GM20431 (cell line): ENCODE data around the gene AMN1.
"Not testable (repeated sequence)": the region's sequence is repeated elsewhere in the genome, so short reads cannot be mapped to it uniquely, and the experiment has no call there.

Experiments used
- in situ Hi-C: fragments of 300-500 bp; cut with MseI, MboI; formaldehyde crosslinking; loops from one replicate; pipeline ENCODE4 v1.15.0; 2020; ENCODE audit warnings: low sequenced_read_pairs; ENCODE audit not compliant: unreplicated experiment

Gene AMN1

DNA sequence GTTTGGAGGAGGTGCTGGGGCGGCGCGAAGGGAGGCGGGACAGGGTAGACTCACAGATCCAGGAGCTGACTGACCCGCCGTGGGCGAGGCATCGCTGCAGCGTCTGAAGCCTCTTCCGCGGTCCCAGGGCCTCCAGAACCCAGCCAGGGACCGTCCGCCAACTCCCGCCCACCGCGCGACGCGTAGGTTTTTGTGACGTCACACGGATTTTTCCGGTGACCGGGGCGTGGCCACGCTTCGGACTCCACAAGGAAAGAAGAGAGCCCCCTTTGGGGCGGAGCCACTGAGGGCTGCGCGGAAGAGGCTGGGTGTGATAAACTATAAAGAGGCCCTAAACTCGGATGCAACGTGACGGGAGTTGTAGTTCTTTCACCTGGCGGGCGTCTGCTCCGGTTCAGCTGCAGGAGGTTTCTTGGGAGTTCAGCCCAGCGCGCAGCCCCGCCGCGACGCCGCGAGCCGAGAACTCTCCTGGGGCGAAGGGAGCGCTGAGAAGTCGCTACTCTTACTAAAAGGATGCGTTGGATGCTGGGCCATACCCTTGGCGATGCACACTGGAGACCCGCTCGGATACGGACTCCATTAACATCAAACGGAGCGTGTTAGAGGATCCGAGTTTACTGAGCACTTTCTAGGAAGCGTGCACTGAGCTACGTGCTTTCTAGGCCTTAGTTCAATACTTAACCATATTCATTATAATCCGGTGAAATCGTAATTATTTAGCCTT is at the start of gene AMN1:
TSS of gene AMN1 (minus strand) at position 105 of the 724 bp plus-strand sequence. CDS start at position 92, 13 bp downstream.
- in situ Hi-C loops = no loop called here

DNA sequence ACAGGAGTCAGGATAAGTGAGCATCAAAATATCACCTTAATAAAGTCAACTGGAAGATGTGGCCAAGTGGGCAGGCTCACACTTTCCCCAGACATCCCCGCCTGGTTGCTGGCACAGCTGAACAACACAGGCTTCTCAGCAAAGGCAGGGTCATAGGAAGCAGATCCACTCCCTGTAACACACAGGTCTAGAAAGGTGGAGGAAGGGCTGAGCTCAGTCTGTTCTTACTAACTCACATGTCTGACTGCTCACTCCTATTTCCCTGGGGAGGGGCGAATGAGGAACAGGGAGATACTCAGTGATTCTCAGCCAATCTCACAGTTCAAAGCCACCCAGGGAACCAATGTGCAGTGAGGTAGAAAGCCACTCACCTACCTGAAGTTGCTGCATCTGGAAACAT is 45.0 kb upstream of the AMN1 start:
- in situ Hi-C loops = no loop called here

DNA sequence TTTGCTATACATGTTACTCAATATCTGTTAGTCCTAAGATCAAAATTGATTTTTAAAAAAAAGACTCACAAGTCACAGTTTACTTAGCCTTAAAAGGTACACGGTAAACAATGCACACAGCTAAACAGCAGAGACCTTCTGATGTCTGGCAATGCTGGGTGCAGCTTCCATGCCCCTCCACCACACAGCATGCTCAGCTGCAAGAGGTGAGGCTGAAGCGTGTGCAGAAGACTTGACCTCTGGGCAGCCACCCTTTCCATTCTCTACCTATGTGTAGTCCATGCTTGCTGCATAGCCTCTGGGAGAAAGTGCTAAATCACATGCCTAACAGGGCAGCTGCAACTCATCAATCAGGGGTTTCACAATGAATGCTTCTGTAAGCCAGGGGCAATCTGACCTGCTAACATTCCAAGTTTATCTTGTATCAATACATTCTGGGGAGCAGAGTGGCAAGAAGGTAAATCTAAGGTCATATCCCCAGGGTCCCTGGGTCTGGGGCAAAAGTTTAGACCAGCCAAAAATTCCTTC is 44.5 kb upstream of the AMN1 start:
- in situ Hi-C loops = no loop called here

DNA sequence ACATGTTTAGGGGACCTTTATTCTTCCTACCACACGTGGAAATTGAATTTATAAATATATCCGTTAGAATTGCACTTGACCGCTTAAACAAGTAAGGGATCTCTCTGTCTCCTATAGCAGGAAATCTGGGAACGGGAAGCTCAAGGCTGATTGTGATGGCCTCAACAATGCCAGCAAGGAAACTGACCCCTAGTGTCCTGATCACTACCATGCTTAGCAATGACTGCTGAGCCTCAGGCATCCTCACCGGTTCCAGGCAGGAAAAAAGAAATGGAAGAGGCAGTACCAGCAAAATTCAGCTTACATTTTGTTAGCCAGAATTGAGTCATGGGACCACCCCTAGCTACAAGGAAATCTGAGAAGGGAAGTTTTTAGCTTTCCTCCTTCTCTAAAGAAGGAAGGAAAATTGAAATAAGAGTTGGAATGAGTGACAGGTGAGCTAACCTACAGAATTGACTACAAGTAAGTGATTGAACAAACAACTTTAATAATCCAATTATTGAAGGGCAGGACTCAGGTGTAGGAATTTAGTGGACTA is 43.9 kb upstream of the AMN1 start:
- in situ Hi-C loops = no loop called here

DNA sequence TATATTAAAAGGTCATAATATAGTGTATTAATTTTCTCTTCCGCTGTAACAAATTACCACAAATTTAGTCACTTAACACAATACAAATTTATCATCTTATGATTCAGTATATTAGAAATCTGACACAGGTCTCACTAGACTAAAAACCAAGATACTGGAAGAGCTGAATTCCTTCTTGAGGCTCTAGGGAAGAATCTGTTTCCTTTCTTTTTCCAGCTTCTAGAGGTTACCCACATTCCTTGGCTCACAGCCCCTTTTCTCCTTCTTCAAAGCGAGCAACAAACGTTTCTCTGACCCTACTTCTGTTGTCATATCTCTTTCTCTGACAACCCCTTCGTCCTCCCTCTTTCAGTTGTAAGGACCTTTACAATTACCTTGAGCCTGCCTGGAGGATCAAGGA is 43.4 kb upstream of the AMN1 start:
- in situ Hi-C loops = no loop called here

DNA sequence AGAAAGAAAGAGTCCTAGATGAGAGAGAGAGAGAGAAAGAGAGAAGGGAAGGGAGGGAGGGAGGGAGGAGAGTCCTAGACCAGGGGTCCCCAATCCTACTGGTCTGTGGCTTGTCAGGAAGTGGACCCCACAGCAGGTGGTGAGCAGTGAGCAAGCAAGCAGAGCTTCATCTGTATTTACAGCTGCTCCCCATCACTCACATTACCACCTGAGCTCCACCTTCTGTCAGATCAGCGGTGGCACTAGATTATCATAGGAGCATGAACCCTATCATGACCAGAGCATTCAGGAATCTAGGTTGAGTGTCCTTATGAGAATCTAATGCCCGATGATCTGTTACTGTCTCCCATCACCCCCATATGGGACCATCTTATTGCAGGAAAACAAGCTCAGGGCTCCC is 39.2 kb upstream of the AMN1 start:
- in situ Hi-C loops = no loop called here

DNA sequence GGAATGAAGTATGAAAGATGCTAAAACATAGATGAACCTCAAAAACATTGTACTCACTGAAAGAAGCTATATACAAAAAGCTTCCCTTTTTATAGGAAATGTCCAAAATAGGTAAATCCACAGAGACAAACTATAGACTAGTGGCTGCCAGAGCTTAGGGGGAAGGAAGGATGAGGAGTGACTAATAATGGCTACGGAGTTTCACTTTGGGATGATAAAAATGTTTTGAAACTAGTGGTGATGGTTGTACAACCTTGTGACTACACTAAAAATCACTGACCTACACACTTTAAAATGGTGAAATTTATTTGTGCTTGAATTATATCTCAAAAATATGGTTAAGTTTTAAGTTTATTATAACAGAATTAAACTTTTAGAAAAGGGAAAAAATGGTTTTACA is 37.1 kb upstream of the AMN1 start:
- in situ Hi-C loops = no loop called here

DNA sequence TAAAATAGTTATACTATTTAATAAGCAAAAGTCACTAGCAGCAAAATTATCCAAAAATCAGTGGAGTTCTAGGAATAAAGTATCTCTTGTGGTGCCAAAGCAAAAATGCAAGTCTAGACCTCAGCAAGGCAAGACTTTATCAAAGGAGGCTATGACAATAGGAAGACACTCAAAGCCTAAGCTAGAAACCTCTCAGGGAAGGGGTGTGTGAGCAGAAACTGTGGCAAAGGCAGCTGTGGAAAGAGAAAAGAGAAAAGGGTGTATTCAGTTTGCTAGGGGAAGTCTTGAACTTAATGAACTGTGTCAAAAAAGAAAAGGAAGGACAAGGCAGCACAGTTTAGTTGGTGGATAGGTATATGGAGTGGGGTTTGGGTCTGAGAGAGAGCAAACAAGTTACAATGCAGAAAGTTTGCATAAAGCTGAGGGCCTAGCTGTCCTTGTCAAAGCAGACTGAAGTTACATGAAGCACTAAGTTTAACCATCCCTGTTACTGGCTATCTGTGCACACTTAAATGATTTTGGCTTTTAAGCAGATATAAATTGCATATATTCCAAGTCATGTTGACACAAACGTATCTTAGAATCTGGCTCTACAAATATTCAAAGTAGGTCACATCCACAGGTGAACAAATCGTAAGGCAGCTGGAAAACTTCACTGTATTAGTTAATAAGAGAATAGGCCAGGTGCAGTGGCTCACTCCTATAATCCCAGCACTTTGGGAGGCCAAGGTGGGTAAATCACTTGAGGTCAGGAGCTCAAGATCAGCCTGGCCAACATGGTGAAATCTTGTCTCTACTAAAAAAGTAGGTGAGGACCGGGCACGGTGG is 31.0 kb upstream of the AMN1 start:
- in situ Hi-C loops = no loop called here

DNA sequence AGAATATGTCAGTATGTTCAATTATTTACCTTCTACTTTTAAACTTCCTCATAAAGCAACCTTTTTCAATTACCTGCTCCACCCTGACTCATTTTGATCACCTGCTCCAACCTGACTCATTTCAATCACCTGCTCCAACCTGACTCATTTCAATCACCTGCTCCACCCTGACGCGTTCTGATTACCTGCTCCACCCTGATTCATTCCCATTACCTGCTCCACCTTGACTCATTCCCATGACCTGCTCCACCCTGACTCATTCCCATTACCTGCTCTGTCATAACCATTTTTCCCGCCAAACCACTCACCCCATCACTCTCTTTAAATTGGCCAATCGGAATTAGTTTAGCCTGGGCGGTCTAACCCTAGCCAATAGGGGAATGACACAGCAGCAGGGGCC is 29.5 kb upstream of the AMN1 start:
- in situ Hi-C loops = not testable (repeated sequence)

DNA sequence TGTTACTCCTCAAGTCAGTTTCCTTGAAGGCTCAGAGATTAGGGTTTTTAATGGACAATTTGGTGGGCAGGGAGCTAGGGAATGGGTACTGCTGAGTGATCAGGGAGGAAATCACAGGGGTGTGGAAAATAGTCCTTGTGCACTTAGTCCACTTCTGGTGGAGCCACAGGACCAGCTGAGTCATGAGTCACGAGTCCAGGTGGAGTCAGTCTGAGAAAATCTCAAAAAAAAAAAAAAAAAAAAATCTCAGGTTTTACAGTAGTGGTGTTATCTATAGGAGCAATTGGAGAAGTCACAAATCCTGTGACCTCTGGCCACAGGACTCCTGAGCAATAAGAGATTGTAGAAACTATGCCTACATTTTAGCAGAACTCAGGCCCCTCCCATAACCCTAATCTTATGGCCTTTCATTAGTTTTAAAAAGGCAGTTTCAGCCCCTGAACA is 28.2 kb upstream of the AMN1 start:
- in situ Hi-C loops = no loop called here

DNA sequence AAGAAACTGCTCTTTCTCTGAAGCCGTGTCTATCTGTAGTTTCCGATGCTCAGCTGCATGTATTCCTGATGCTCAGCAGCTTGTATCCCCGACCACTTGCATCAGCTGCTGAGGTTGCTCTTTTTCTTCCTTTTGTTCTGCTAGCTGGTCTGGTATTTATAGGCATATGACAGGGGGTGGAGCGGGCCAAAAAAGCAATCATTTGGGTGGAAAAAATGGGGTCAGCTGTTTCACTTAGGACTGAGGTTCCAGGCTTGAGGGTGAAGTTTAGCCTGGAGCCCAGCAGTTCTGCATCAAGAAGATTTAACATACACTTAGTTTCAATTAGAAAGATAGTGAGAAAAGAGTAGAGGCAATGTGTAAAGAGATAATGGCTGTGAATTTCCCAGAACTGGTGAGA is 23.6 kb upstream of the AMN1 start:
- in situ Hi-C loops = no loop called here

DNA sequence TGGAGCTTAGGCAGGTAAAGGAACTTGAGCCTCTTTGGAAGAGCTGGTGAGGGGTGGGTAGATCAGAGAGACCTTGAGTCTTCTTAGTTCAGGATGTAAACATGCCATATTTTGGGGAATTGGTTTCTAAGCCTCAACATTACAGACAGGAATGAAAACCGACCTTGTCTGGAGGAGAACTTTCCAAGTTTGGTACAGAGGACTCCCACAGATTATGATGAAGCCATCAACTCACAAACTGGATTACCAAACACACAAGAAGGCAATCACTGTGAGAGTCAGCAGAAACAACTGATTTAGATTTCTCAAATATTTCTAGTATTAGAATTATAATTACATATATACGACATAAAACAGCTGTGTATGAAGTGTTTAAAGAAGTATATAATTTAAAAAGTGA is 22.3 kb upstream of the AMN1 start:
- in situ Hi-C loops = no loop called here

DNA sequence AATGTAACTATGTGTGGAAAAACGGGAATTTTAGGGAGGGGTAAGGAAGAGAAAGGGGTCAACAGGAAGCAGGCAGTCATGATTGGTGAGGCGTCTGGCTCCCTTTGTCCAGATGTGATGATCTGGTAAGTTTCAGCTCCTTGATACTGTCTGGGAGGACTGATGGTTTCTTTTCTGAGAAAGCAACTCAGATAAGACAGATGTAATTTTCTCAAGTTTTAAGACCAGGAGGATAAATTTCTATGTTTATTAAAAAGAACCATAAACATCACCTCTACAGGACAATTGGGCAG is 21.9 kb upstream of the AMN1 start:
- in situ Hi-C loops = no loop called here

DNA sequence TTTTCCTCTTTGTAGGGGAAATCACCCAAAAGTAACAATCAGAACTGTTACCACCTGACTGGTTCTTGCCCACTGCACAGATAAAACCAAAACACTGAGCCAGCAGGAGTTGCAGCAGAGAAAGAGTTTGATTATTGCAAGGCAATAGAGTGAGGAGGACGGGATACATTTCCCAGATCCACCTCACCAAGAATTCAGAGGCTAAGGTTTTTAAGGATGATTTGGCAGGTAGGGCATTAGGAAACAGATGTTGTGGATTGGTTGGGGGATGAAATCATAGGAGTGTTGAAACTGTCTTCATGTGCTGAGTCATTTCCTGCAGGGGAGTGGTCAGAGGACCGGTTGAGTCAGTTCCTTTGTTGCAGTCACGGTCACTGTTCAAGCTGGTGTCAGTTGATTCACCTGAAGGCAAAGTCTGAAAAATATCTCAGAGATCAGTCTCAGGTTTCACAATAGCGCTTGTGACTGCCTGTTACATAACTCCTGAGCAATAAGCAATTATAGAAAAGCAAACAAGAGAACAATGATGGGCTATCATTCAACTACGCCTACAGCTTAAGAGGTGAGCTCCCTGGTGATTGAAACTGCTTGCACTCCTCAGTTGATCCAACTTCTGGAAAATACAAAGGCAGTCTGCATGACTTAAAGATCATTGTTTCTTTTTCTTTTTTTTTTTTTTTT is 20.3 kb upstream of the AMN1 start:
- in situ Hi-C loops = no loop called here

DNA sequence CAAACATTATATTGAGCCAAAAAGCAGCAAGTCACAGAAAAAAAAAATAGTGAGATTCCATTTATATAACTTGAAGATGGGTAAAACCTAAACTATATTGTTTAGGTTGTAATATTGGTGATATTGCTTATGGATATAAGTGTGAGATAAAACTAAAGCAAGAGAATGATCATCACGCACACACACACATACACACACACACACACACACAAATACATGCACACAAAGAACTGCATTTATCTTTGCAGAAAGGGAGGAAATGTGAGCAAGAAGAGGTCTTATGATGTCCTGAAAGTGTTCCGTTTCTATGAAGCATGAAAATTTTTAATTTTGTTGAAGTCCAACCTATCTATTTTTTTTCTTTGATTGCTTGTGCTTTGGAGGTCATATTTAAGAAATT is 16.4 kb upstream of the AMN1 start:
- in situ Hi-C loops = no loop called here

DNA sequence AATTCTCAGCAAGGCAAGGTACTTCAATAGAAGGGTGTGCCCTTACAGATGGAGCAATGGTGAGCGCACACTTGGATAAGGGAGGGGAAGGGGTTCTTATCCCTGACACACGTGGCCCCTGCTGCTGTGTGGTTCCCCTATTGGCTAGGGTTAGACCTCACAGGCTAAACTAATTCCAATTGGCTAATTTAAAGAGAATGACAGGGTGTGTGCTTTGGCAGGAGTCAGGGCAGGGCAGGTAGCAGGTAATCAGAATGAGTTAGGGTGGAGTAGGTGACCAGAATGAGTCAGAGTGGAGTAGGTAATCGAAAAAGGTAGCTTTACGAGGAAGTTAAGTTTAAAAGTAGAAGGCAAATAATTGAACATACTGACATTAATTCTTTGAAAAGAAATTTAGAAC is 15.5 kb upstream of the AMN1 start:
- in situ Hi-C loops = not testable (repeated sequence)

DNA sequence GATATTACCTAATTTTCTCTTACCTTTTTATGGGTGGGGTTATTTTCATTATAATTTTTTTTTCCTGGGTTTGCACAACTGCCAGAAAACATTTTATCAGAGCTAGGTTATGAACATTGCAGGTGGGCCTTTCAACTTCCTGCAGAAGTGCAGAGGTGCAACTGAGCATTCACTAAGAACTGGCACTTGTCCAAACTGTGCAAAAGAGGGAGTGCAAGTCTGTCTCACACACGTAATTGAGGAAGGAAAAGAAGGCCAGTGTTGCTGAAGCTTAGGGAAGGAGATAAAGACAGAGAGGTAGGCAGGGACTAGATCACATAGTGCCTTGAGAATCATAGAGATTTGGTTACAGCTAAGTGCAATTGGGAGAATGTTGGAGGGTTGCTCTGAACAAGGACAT is 14.1 kb upstream of the AMN1 start:
- in situ Hi-C loops = no loop called here

DNA sequence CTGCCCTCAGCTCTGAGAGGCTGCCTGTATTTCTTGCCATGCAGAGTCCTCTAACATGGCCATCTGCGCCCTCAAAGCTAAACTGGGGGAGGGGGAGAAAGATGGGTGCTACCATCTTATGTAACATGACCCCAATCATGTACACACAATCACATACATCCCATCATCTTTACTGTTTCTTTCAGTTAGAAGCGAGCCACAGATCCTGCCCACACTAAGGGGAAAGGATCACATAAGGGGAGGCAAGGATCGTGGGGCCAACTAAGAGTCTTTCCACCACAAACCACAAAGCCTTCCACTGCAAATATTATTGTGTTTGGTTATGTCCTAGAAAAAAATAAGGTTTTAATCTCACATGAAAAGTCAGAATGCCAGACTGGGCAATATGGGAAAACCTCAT is 11.8 kb upstream of the AMN1 start:
- in situ Hi-C loops = no loop called here

DNA sequence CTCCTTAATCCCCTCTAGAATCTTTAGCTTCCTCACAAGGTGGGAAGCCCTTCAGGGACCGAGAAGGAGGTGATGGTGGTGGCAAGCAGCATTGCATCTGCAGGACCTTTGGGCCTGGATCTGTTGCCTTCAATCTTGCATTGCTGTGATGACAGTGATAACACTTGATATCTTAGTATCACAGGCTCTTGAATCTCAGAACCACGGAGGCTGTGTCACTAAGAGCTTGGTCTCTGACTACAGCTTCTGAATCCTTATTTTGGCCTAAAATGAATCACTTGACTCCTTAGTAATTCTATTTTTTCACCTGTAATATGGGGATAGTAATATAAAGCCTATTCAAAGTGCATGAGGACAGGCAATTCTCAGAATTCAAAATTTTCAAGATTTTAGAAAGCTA is 8.9 kb upstream of the AMN1 start:
- in situ Hi-C loops = no loop called here

DNA sequence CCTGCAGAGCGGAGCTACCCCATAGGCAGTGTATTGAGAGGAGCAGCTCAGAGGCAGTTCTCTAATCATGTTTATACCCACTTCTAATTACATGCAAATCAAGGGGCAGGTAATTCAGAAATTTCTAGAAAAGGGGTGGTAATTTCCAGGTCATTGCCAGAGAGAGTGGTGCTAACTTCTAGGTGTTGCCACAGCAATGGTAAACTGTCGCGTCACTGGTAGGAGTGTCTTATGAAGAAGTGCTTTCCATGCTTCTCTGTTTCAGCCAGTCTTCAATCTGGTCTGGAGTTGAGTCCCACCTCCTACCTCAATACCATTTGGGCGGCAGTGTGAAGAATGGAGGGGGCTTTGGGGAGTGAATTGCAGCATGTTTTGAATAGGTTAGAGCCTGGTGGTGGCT is 8.5 kb upstream of the AMN1 start:
- in situ Hi-C loops = no loop called here

DNA sequence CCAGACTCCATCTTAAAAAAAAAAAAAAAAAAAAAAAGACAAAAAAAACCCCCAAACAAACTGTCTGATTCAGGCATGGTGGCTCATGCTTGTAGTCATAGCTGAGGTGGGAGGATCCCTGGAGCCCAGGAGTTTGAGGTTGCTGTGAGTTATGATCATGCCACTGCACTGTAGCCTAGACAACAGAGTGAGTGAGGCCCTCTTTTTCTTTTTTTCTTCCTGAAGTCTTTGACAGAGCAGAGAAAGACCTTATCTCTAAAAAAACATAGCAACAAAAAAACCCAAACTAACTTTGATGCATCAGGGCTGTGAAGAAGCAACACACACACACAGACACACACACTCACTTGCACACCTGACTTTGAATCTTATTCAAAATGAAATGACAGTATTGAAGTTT is 7.7 kb upstream of the AMN1 start:
- in situ Hi-C loops = no loop called here
